ENCODE results near the gene PCBP3. TPM values are rescaled to one million over a fixed set of nuclear protein-coding genes. Genes with fewer than 3 reads are reported as not detected.

The PCBP3 gene
- total RNA-seq, 4 donors from 2014 or later = 0.77 to 8.6 (median 3.2) TPM; not detected in 1

GRCh38 chr21:45868488-45868887, 225.0 kb downstream of the PCBP3 start:
- DNase-seq = no peak
- intact Hi-C loops (cut with DNase I; ENCODE audit: low total_unique reads) = no loop called here
- Histone ChIP-seq H3K27ac (no peak overlapping the region), H3K36me3 (no peaks in the 10 kb centered on the region), H3K27me3 (no peaks in the 10 kb centered on the region), H3K9me3 (no peaks in the 10 kb centered on the region), H3K4me3 (no peak overlapping the region), H3K4me1 (no peaks in the 10 kb centered on the region)
- TF ChIP-seq POLR2A (IDR thresholded peaks at IDR 0.05) = no peak
- no peak for TF ChIP-seq CTCF (IDR thresholded peaks at IDR 0.05)

GRCh38 chr21:45869121-45870007, 225.8 kb downstream of the PCBP3 start:
- H3K27ac ChIP-seq = no peak overlapping the region
- no peaks in the 10 kb centered on the region for H3K27me3 ChIP-seq
- H3K4me1 ChIP-seq = no peaks in the 10 kb centered on the region
- no peaks in the 10 kb centered on the region for H3K36me3 ChIP-seq
- no peak for TF ChIP-seq POLR2A (IDR thresholded peaks at IDR 0.05)
- no peak for TF ChIP-seq CTCF (IDR thresholded peaks at IDR 0.05)
- no peak for DNase-seq
- H3K4me3 ChIP-seq = no peak overlapping the region
- H3K9me3 ChIP-seq = no peaks in the 10 kb centered on the region
- intact Hi-C loops (cut with DNase I; ENCODE audit: low total_unique reads) = no loop called here

- Histone ChIP-seq H3K4me1 (peaks cover 0 to 4% of the 10 kb centered on the region in 2 donors), H3K27ac (no peak overlapping the region), H3K4me3 (no peak overlapping the region), H3K36me3 (no peaks in the 10 kb centered on the region), H3K9me3 (no peaks in the 10 kb centered on the region), H3K27me3 (no peaks in the 10 kb centered on the region)
- TF ChIP-seq POLR2A (IDR thresholded peaks at IDR 0.05) = no peak
- TF ChIP-seq CTCF (IDR thresholded peaks at IDR 0.05) = no peak
- no peak for DNase-seq
- intact Hi-C loops (cut with DNase I; ENCODE audit: low total_unique reads) = no loop called here
Observed at GRCh38 chr21:45870421-45870820, 226.9 kb downstream of the PCBP3 start.

- Histone ChIP-seq H3K4me3 (no peak overlapping the region), H3K9me3 (no peaks in the 10 kb centered on the region), H3K36me3 (no peaks in the 10 kb centered on the region), H3K4me1 (peaks cover 0 to 4% of the 10 kb centered on the region in 2 donors), H3K27ac (no peak overlapping the region), H3K27me3 (no peaks in the 10 kb centered on the region)
- intact Hi-C loops (cut with DNase I; ENCODE audit: low total_unique reads) = no loop called here
- no peak for DNase-seq
- TF ChIP-seq POLR2A (IDR thresholded peaks at IDR 0.05) = no peak
- TF ChIP-seq CTCF (IDR thresholded peaks at IDR 0.05) = no peak
Observed at GRCh38 chr21:45870851-45871615, 227.5 kb downstream of the PCBP3 start.
